ENCODE results near the gene PKMYT1.

GRCh38 chr16:3012828-3013420 is 32.7 kb upstream of the PKMYT1 start, which contains the start of gene CLDN9:
- TF ChIP-seq CTCF (IDR thresholded peaks at IDR 0.05) (no peak), POLR2A (IDR thresholded peaks at IDR 0.05) (no peak)
